ENCODE data around the gene TXNDC5. TPM values are rescaled to one million over a fixed set of nuclear protein-coding genes. Genes with fewer than 3 reads are reported as not detected.

TXNDC5 gene
- total and polyA plus RNA-seq, 4 donors: 50.2 to 273 (median 160) TPM

DNA sequence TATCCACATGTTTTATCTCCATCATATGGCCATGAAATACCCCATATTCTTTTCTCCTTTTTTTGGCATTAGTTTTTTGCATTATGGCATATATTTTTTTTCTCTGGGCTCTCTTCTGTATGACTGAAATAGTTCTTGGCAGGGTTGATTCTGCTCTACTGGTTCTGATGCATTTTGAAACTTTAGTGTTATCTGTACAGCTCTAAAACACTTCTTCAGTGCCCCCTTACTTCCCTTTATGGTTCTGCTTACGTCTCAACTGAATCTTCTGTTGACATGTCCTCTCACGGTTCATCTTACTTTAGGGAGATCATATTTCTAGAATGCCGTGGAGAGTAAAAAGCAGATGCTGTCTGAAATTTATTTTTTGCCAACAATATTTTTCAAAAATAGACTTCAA, 23.2 kb upstream of the TXNDC5 start:
- H3K27me3 ChIP-seq (ENCODE audit: control insufficient read depth in 4 of 4, insufficient read depth in 4 of 4, low read length in 3 of 4): no peaks in the 10 kb centered on the region
- H3K9me3 ChIP-seq (ENCODE audit: control insufficient read depth in 4 of 4, low read length in 3 of 4): no peaks in the 10 kb centered on the region
- H3K4me3 ChIP-seq (ENCODE audit: low read depth in 1 of 3, low read length in 3 of 3): no peak overlapping the region
- no peaks in the 10 kb centered on the region for H3K4me1 ChIP-seq (ENCODE audit: control insufficient read depth in 4 of 4, insufficient read depth in 4 of 4, low read length in 3 of 4)
- no peak overlapping the region for H3K9ac ChIP-seq (ENCODE audit: low read depth in 1 of 2, low read length in 2 of 2)
- H3K27ac ChIP-seq (ENCODE audit: low read depth in 1 of 2, low read length in 2 of 2): no peak overlapping the region
- TF ChIP-seq, protein P1, sequence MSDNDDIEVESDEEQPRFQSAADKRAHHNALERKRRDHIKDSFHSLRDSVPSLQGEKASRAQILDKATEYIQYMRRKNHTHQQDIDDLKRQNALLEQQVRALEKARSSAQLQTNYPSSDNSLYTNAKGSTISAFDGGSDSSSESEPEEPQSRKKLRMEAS (IDR thresholded peaks at IDR 0.05): no peak
- TF ChIP-seq, protein P2, sequence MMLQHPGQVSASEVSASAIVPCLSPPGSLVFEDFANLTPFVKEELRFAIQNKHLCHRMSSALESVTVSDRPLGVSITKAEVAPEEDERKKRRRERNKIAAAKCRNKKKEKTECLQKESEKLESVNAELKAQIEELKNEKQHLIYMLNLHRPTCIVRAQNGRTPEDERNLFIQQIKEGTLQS (IDR thresholded peaks at IDR 0.05): no peak
- TF ChIP-seq, protein P3, sequence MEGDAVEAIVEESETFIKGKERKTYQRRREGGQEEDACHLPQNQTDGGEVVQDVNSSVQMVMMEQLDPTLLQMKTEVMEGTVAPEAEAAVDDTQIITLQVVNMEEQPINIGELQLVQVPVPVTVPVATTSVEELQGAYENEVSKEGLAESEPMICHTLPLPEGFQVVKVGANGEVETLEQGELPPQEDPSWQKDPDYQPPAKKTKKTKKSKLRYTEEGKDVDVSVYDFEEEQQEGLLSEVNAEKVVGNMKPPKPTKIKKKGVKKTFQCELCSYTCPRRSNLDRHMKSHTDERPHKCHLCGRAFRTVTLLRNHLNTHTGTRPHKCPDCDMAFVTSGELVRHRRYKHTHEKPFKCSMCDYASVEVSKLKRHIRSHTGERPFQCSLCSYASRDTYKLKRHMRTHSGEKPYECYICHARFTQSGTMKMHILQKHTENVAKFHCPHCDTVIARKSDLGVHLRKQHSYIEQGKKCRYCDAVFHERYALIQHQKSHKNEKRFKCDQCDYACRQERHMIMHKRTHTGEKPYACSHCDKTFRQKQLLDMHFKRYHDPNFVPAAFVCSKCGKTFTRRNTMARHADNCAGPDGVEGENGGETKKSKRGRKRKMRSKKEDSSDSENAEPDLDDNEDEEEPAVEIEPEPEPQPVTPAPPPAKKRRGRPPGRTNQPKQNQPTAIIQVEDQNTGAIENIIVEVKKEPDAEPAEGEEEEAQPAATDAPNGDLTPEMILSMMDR (IDR thresholded peaks at IDR 0.05; ENCODE audit: low read depth, low read length, missing input control): no peak
- TF ChIP-seq, protein P4, sequence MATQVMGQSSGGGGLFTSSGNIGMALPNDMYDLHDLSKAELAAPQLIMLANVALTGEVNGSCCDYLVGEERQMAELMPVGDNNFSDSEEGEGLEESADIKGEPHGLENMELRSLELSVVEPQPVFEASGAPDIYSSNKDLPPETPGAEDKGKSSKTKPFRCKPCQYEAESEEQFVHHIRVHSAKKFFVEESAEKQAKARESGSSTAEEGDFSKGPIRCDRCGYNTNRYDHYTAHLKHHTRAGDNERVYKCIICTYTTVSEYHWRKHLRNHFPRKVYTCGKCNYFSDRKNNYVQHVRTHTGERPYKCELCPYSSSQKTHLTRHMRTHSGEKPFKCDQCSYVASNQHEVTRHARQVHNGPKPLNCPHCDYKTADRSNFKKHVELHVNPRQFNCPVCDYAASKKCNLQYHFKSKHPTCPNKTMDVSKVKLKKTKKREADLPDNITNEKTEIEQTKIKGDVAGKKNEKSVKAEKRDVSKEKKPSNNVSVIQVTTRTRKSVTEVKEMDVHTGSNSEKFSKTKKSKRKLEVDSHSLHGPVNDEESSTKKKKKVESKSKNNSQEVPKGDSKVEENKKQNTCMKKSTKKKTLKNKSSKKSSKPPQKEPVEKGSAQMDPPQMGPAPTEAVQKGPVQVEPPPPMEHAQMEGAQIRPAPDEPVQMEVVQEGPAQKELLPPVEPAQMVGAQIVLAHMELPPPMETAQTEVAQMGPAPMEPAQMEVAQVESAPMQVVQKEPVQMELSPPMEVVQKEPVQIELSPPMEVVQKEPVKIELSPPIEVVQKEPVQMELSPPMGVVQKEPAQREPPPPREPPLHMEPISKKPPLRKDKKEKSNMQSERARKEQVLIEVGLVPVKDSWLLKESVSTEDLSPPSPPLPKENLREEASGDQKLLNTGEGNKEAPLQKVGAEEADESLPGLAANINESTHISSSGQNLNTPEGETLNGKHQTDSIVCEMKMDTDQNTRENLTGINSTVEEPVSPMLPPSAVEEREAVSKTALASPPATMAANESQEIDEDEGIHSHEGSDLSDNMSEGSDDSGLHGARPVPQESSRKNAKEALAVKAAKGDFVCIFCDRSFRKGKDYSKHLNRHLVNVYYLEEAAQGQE (IDR thresholded peaks at IDR 0.05): no peak
- TF ChIP-seq JUND (IDR thresholded peaks at IDR 0.05) (no peak), FOXA1 (IDR thresholded peaks at IDR 0.05) (no peak), HNF4G (IDR thresholded peaks at IDR 0.05) (no peak), SP1 (IDR thresholded peaks at IDR 0.05) (no peak), EGR1 (IDR thresholded peaks at IDR 0.05; ENCODE audit: low read depth in 2 of 2) (no peak), RXRA (IDR thresholded peaks at IDR 0.05) (no peak), TAF1 (conservative IDR thresholded peaks at IDR 0.05) (no peak)
- WGBS: 67% methylated on average over 3 of the region's 3 CpGs
- H3K36me3 ChIP-seq (ENCODE audit: control insufficient read depth in 4 of 4, insufficient read depth in 3 of 4, low read depth in 1 of 4, low read length in 3 of 4): no peaks in the 10 kb centered on the region
- no peak for DNase-seq (ENCODE audit: low spot score)

DNA sequence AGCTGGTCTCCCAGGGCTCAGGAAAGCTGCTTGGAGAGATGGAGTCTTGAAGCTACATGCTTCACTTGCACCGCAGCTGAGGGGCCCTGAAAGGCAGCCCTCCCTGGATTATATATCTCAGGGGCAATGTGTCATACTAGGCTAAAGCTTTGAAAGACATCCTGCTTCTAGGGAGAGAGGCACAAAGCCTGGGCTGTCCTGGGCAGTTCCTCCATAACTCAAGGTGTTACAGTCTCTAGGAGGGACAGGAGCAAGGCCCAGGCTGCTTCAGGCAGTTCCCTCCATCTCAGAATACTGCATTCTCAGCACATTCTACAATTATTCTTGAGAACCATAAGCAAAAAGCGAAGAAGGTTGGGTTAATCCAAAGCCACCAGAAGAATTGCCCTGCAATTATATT, 22.0 kb upstream of the TXNDC5 start:
- no peaks in the 10 kb centered on the region for H3K36me3 ChIP-seq (ENCODE audit: control insufficient read depth in 4 of 4, insufficient read depth in 3 of 4, low read depth in 1 of 4, low read length in 3 of 4)

DNA sequence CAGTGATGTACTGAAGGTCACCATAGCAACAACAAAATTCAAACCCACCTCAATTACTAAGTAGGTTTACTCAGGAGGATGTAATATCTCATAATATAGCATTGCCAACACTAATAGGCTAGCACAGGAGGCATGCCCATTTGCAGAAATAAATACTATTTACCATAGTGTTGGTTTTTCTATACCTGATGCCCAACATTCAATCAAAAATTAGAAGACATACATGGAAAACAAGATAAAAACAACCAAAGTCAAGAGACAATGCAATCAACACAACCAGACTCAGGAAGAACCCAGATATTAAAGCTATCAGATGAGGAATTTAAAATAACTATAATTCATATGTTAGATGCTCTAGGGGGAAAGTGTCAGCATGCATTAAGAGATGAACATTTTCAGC, 14.3 kb upstream of the TXNDC5 start:
- no peaks in the 10 kb centered on the region for H3K36me3 ChIP-seq (ENCODE audit: control insufficient read depth in 4 of 4, insufficient read depth in 3 of 4, low read depth in 1 of 4, low read length in 3 of 4)
- TF ChIP-seq RXRA (IDR thresholded peaks at IDR 0.05): no peak
- TF ChIP-seq, protein P5, sequence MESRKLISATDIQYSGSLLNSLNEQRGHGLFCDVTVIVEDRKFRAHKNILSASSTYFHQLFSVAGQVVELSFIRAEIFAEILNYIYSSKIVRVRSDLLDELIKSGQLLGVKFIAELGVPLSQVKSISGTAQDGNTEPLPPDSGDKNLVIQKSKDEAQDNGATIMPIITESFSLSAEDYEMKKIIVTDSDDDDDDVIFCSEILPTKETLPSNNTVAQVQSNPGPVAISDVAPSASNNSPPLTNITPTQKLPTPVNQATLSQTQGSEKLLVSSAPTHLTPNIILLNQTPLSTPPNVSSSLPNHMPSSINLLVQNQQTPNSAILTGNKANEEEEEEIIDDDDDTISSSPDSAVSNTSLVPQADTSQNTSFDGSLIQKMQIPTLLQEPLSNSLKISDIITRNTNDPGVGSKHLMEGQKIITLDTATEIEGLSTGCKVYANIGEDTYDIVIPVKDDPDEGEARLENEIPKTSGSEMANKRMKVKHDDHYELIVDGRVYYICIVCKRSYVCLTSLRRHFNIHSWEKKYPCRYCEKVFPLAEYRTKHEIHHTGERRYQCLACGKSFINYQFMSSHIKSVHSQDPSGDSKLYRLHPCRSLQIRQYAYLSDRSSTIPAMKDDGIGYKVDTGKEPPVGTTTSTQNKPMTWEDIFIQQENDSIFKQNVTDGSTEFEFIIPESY (IDR thresholded peaks at IDR 0.05): no peak
- TF ChIP-seq YY1 (IDR thresholded peaks at IDR 0.05): no peak
- no peak for TF ChIP-seq SP1 (IDR thresholded peaks at IDR 0.05)
- no peak for TF ChIP-seq EGR1 (IDR thresholded peaks at IDR 0.05; ENCODE audit: low read depth in 2 of 2)
- no peak for TF ChIP-seq FOXA1 (IDR thresholded peaks at IDR 0.05)
- no peak for TF ChIP-seq TAF1 (conservative IDR thresholded peaks at IDR 0.05)
- TF ChIP-seq FOXA2 (IDR thresholded peaks at IDR 0.05): no peak
- TF ChIP-seq, protein P4 (IDR thresholded peaks at IDR 0.05): no peak
- TF ChIP-seq RAD21 (IDR thresholded peaks at IDR 0.05): no peak
- TF ChIP-seq NR2F2 (IDR thresholded peaks at IDR 0.05): no peak
- TF ChIP-seq, protein P1 (IDR thresholded peaks at IDR 0.05): no peak
- H3K9ac ChIP-seq (ENCODE audit: low read depth in 1 of 2, low read length in 2 of 2): no peak overlapping the region
- no peaks in the 10 kb centered on the region for H3K4me1 ChIP-seq (ENCODE audit: control insufficient read depth in 4 of 4, insufficient read depth in 4 of 4, low read length in 3 of 4)
- no peaks in the 10 kb centered on the region for H3K27me3 ChIP-seq (ENCODE audit: control insufficient read depth in 4 of 4, insufficient read depth in 4 of 4, low read length in 3 of 4)
- H3K27ac ChIP-seq (ENCODE audit: low read depth in 1 of 2, low read length in 2 of 2): no peak overlapping the region
- H3K4me3 ChIP-seq (ENCODE audit: low read depth in 1 of 3, low read length in 3 of 3): no peak overlapping the region
- no peak for DNase-seq (ENCODE audit: low spot score)
- peaks cover 0 to 4% (median 1%) of the 10 kb centered on the region in 4 donors for H3K9me3 ChIP-seq (ENCODE audit: control insufficient read depth in 4 of 4, low read length in 3 of 4)

More for the DNA sequence above, 22.0 kb upstream of the TXNDC5 start:
- Histone ChIP-seq H3K9me3 (ENCODE audit: control insufficient read depth in 4 of 4, low read length in 3 of 4) (no peaks in the 10 kb centered on the region), H3K27me3 (ENCODE audit: control insufficient read depth in 4 of 4, insufficient read depth in 4 of 4, low read length in 3 of 4) (no peaks in the 10 kb centered on the region), H3K9ac (ENCODE audit: low read depth in 1 of 2, low read length in 2 of 2) (no peak overlapping the region), H3K4me3 (ENCODE audit: low read depth in 1 of 3, low read length in 3 of 3) (no peak overlapping the region), H3K27ac (ENCODE audit: low read depth in 1 of 2, low read length in 2 of 2) (no peak overlapping the region), H3K4me1 (ENCODE audit: control insufficient read depth in 4 of 4, insufficient read depth in 4 of 4, low read length in 3 of 4) (no peaks in the 10 kb centered on the region)
- no peak for DNase-seq (ENCODE audit: low spot score)
- TF ChIP-seq HNF4G (IDR thresholded peaks at IDR 0.05) (no peak), HNF4A (conservative IDR thresholded peaks at IDR 0.05) (no peak), FOXA2 (IDR thresholded peaks at IDR 0.05) (no peak), SP1 (IDR thresholded peaks at IDR 0.05) (no peak), YY1 (IDR thresholded peaks at IDR 0.05) (no peak)
- 98% methylated on average over 2 of the region's 2 CpGs for WGBS

All from liver (tissue), 9 donors.